HG02840 (cell line): Measurements from ENCODE around the gene ORM1.
"Not testable (repeated sequence)": the region's sequence is repeated elsewhere in the genome, so short reads cannot be mapped to it uniquely, and the experiment has no call there.

Source experiments
- ATAC-seq: cut with Tn5 transposase; IDR thresholded peaks from one replicate; pipeline ENCODE4 v1.9.1; 2021; ENCODE audit warnings: mild to moderate bottlenecking, moderate library complexity, moderate number of reproducible peaks; ENCODE audit not compliant: unreplicated experiment, low FRiP score

The ORM1 gene

GRCh38 chr9:114322831-114323531 is at the start of gene ORM1:
ORM1 (plus strand) TSS chr9:114323098; CDS start chr9:114323134, 36 bp downstream.
- not testable (repeated sequence) for ATAC-seq

GRCh38 chr9:114273461-114273881 is 49.4 kb upstream of the ORM1 start:
- ATAC-seq: no peak

GRCh38 chr9:114274217-114274616 is 48.7 kb upstream of the ORM1 start:
- ATAC-seq: no peak

GRCh38 chr9:114275246-114276004 is 47.5 kb upstream of the ORM1 start:
- no peak for ATAC-seq

- no peak for ATAC-seq
Measured at GRCh38 chr9:114276908-114277821, 45.7 kb upstream of the ORM1 start.

- no peak for ATAC-seq
Measured at GRCh38 chr9:114278356-114278755, 44.5 kb upstream of the ORM1 start.

GRCh38 chr9:114278881-114279570 is 43.9 kb upstream of the ORM1 start:
- no peak for ATAC-seq

GRCh38 chr9:114279693-114280092 is 43.2 kb upstream of the ORM1 start:
- ATAC-seq: no peak

GRCh38 chr9:114280636-114281472 is 42.0 kb upstream of the ORM1 start:
- ATAC-seq: no peak

GRCh38 chr9:114281473-114282103 is 41.3 kb upstream of the ORM1 start:
- ATAC-seq: no peak

GRCh38 chr9:114282104-114282485 is 40.8 kb upstream of the ORM1 start:
- ATAC-seq: no peak

GRCh38 chr9:114282507-114282906 is 40.4 kb upstream of the ORM1 start:
- ATAC-seq: no peak

- ATAC-seq: no peak
Measured at GRCh38 chr9:114282926-114283325, 40.0 kb upstream of the ORM1 start.

- ATAC-seq: no peak
Measured at GRCh38 chr9:114283551-114284111, 39.3 kb upstream of the ORM1 start.

GRCh38 chr9:114284316-114285060 is 38.4 kb upstream of the ORM1 start:
- no peak for ATAC-seq

GRCh38 chr9:114285166-114285867 is 37.6 kb upstream of the ORM1 start:
- no peak for ATAC-seq

GRCh38 chr9:114286146-114286679 is 36.7 kb upstream of the ORM1 start:
- no peak for ATAC-seq
